Stimulated activated CD4-positive, alpha-beta T cell treated with anti-CD3 and anti-CD28 coated beads, Interleukin-12 subunit alpha, Interleukin-12 subunit beta, amount 100 ng/mL, for 48 hours (primary cell): ENCODE measurements around the gene MT1X.
"Not testable (repeated sequence)": the region's sequence is repeated elsewhere in the genome, so short reads cannot be mapped to it uniquely, and the experiment has no call there.

ENCODE experiments used
- DNase-seq, 3 donors: peaks; one replicate each; pipeline ENCODE4 v3.0.0-alpha.2; 2020; ENCODE audit warnings: low read depth in 2 of 3, low spot score in 1 of 3

Gene MT1X

DNA sequence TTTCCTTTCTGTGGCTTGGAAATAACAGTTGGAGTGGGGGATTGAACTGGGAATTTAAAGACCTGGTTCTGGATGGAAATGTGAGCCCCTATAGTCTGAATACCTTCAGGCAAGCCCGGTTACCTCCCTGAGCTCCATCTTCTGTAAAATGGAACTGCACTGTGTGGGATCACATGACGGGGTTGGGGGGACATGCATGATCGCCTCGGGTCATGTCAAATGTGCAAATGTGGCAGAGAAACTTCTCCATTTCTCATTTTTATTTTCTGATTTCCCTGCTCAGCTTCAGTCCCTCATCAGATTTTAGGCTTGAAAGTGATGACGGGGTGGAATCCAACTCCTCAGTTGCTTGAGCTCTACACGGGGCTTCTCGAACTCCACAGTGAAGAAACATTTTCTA is 29.1 kb upstream of the MT1X start:
- no peak for DNase-seq

DNA sequence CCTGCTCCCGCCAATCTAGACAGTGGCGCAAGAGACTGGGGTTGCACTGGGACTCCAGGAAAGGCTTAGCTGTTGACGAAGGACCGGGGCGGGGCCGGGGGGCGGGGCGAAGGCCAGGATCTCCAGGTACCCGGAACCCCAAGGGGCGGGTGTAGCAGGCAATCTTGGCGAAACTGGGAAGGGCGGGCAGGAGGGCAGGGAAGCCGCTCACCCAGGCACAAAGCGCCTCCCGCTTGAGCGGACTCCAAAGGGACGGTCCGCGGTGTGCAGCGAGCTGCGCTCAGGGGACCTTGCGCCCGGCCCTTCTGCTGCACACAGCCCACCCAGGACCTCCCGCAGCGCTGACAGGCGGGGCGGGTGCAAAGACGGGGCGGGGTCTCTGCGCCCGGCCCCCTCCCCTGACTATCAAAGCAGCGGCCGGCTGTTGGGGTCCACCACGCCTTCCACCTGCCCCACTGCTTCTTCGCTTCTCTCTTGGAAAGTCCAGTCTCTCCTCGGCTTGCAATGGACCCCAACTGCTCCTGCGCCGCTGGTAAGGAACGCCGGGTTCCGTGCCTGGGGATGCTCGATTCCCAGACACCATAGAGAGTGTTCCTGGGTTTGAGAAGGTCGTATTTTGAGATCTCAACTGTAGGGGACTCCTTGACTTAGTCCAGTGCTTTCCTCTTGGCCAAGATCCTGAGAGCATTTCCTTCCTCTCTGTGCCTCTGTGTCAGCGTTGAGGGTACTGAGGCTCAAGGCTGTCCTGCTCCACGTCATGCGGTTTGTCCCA is 24.5 kb upstream of the MT1X start, which contains the start of gene MT1F:
MT1F (plus strand) TSS at position 405 of the 772 bp plus-strand sequence; CDS start at position 505, 100 bp downstream.
- DNase-seq = peak in 2 of 3 donors; percentile 57 to 60

DNA sequence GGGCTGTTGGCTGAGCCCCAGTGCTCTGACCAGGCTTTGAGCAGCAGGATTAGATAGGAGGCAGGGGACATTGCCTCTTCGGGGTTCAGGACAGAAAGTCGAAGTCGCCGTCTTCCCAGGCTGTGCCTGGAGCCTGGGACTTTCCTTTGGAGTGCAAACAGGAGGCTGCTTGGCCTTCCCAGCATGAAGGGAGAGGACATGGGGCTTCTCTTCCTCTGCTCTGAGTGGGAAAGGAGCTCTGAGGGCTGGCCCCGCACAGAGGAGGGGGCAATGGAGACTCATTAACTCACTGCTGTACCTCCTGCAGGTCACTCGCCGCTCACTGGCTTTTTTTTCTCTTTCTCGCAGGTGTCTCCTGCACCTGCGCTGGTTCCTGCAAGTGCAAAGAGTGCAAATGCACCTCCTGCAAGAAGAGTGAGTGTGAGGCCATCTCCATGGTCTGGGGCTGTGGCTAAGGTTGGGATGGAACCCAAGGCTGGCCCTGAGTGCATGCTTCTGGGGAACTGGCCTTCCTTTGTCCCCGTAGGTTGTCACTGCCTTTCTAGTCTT is 23.9 kb upstream of the MT1X start:
- no peak for DNase-seq

DNA sequence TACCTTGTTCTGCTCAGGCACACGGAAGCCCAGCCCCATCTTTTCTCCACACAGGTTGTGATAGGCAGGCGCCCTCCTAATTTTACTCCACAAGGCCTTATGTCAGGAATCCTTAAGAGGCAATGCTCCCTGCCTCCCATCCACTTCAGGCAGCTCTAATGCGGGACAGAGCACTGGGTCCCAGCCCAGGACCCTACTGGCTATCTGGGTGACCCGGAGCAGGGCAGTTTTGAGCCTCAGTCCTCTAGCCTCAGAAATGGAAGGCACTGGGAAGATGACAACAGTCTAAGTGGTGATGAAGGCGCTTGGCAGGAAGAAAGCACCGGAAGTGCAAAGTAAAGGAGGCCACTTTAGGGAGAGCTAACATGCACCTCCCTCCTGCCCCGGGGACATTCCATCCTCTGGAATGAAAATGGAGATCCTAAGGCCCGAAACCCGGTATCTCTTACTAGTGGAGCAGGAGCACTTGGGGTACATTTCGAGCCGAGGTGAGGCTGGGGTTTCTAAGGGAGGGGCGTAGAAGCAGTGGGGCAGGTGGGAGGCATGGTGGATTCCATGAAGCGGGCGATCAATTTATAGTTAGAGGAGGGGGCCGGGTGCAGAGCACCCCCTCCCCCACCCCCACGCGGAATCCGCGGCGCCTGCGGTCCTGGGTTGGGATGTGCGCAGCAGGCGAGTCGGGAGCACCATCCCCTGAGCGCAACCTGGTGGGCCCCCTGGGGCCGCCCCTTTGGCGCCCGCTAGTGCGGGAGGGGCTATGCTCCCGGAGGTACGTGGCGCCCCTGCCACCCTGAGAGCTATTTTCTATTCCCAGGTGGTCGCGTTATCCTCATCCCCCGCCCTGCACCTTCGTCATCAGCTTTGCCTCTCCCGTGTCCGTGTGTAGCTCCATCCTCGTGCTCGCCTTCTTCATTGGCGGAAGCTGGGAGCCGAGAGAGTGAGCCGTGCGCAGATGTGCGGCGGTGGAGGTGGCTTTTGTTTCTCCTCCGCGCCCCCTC is 19.6 kb upstream of the MT1X start:
- no peak for DNase-seq

DNA sequence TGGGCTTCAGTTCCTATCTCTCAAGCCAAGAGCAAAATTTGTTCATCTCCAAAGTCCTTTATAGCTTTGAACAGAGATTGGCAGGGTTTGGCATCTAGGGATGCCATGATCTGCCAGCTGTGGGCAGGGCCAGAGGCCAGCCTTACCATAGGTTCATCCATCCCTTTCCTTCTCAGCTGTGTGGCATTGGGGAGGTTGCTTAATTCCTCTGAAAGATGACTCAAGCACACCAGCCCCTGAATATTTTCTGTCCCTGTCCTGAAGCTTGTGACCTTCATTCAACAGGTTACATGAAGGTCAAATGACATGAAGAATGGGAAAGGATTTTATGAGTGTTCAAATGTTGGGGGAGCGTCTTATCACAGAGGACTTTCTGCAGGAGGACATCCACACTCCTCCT is 17.8 kb upstream of the MT1X start:
- no peak for DNase-seq

DNA sequence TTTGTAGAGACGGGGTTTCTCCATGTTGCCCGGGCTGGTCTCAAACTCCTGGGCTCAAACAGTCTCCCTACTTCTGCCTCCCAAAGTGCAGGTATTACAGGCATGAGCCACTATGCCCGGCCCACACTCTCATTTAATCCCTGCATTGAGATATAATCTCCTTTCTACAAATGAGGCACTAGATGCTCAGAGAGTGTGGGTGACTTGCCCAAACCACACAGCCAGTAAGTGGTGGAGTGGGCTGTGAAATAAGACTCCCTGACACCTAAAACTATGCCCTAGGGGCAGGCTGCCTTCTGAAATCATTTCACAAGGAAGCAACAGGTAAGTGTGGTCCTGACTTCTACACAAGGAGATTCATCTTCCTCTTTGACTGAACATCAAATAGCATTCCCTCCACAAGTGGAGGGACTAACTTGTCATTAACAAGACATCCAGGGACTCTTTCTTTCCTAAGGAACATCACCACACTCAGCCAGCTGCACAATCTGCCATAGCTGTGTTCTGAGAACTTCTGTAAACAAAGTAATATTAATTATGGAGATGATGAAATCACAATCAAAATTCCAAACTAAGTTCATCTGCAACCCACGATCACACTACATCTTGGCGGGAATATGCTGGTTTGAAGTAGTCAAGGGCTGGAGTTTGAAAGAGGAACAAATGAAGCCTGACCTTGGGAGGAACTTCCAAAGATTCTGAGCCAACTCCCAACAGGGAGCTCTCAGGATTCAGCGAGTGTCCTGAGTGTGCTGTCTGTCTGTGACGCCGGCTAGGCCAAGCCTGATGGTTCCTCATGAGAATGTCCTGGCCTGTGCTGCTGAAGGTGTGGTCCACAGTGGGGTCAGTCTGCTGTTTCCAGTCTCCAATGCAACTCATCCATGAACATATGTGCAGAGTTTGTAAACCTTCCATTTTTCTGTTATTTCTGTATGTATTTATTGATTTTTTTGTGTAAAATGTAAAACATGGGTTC is 16.7 kb upstream of the MT1X start:
- DNase-seq = not testable (repeated sequence)

DNA sequence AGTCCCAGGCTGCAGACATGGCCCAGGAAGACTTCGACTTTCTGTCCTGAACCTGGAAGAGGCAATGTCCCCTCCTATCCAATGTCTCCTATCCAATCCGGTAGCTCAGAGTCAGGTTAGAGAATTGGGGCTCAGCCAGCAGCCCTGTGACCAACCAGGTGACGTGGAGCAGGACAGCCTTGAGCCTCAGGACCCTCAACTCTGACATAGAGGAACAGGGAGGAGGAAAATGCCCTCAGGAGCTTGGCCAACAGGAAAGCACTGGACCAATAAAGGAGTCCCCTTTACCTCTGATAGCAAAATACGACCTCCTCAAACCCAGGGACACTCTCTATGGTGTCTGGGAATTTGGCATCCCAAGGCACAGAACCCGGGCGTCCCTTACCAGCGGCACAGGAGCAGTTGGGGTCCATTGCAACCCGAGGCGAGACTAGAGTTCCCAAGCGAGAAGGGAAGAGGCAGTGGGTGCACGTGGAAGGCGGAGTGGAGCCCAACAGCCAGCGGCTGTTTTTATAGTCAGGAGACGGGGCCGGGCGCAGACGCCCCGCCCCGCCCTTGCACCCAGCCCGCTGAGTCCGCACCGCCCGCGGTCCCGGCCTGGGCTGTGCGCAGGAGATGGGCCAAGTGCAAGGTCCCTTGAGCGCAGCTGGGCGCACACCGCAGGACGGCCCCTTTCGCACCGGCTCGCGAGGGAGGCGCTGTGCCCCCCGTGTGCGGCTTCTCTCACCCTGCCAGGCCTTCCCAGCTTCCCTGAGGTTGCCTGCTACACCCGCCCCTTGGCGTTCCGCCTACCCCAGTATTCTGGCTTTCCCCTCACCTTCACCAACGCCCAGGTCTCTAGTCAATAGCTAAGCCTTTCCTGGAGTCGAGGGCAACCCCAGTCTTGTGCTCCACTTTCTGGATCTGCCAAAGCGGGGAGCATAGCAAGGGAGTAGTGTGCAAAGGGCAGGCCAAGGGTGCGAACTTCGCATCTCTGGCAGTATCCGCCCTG is 14.4 kb upstream of the MT1X start, which contains the start of gene MT1G:
MT1G (minus strand) TSS at position 485 of the 991 bp plus-strand sequence; CDS start at position 413, 72 bp downstream.
- DNase-seq = no peak

DNA sequence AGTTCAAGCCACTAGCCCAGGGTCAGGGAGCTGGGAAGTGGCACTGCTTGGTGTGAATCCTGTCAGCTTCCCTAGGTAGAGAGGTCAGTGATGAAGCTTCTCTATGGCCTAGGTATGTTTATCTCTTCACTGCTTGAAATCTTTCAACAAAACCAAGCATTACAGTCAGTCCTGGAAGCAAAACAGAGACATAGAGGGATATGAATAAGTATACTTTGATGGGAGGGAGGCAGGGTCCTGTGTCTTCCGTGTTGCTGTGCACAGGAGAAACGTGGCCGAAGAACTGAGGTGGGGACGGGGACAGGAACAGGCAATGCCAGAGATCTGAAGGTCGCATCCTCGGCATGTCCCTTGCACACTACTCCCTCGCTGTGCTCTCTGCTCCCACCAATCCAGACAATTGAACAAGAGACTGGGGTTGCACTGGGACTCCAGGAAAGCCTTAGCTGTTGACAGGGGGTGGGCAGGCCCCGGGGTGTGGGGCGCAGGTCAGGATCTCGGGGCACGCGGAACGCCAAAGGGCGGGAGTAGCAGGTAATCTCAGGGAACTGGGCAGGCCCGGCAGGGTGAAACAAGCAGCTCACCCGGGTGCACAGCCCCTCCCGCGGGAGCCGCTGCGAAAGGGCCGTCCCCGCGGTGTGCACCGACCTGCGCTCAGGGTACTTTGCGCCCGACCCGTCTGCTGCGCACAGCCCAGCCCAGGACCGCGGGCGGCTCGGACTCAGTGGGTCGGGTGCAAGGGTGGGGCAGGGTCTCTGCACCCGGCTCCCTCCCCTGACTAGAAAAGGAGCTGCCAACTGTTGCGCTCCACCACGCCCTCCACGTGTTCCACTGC is 13.0 kb upstream of the MT1X start, which contains the start of gene MT1H:
MT1H (plus strand) TSS at position 810 of the 835 bp plus-strand sequence. CDS start 71 bp downstream, outside the sequence.
- no peak for DNase-seq

DNA sequence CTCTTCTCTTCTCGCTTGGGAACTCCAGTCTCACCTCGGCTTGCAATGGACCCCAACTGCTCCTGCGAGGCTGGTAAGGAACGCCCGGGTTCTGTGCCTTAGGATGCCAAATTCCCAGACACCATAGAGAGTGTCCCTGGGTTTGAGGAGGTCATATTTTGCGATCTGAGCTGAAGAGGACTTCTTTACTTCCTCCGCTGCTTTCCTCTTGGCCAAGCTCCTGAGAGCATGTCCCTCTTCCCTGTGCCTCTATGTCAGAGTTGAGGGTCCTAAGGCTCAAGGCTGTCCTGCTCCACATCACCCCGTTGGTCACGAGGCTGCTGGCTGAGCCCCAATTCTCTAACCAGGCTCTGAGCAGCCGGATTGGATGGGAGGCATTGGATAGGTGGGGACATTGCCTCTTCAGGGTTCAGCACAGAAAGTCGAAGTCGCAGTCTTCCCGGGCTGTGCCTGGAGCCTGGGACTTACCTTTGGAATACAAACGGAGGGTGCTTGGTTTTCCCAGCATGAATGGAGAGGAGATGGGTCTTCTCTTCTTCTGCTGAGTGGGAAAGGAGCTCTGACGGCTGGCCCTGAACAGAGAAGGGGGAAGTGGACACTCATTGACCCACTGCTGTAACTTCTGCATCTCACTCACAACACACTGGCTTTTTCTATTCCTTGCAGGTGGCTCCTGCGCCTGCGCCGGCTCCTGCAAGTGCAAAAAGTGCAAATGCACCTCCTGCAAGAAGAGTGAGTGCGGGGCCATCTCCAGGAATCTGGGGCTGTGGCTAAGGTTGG is 12.2 kb upstream of the MT1X start:
- no peak for DNase-seq

DNA sequence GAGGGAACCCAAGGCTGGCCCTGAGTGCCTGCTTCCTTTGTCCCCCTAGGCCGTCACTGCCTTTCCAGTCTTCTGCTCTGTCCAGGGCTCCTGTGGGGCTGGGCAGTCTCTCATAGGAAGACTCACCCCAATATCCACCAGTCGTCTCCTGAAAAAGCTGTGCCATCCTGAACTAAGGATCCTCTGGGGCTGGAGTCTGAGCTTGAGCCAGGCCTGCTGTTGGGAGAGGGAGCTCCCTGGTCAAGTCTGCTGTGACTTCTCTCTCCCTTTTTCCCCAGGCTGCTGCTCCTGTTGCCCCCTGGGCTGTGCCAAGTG is 11.7 kb upstream of the MT1X start:
- DNase-seq = no peak

DNA sequence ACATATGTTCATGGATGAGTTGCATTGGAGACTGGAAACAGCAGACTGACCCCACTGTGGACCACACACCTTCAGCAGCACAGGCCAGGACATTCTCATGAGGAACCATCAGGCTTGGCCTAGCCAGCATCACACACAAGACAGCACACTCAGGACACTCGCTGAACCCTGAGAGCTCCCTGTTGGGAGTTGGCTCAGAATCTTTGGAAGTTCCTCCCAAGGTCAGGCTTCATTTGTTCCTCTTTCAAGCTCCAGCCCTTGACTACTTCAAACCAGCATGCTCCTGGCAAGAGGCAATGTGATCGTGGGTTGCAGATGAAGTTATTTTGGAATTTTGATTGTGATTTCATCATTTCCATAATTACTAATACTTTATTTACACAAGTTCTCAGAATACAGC is 10.6 kb upstream of the MT1X start:
- not testable (repeated sequence) for DNase-seq

DNA sequence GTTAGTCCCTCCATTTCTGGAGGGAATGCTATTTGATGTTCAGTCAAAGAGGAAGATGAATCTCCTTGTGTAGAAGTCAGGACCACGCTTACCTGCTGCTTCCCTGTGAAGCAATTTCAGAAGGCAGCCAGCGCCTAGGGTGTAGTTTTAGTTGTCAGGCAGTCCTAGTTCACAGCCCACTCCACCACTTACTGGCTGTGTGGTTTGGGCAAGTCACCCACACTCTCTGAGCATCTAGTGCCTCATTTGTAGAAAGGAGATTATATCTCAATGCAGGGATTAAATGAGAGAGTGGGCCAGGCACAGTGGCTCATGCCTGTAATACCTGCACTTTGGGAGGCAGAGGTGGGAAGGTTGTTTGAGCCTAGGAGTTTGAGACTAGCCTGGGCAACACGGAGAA is 10.1 kb upstream of the MT1X start:
- DNase-seq = not testable (repeated sequence)

DNA sequence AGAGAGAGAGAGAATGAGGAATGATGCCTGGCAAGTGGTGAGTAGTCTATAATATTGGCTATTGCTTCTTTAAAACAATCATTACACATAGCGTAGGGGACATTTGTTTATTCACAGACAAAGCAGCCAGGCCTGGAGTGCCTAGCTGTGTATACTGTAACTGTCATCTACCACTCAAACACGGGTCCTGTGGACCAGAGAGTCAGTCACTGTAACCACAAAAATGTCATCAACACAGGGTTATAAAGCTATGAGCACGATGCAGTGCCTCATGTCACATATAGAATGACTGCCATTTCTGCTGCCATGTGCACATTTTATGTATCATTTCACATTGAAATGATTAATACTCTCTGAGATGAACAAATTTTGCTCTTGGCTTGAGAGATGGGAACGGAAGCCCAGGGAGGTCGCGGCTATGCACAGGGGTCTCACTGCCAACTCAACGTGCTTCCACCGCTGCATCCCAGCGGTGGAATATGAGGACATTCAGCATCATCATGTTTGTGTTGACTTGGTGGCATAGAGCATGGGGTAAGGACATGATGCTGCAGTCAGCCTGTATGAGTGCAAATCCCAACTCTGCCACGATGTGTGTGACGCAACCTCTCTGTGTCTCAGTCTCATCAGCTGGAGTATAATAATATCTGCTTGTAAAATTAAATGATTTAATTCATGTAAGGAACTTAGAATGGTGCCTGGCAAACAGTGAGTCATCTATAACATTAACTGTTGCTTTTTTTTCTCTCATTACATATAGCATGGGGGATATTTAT is 9.3 kb upstream of the MT1X start:
- no peak for DNase-seq

DNA sequence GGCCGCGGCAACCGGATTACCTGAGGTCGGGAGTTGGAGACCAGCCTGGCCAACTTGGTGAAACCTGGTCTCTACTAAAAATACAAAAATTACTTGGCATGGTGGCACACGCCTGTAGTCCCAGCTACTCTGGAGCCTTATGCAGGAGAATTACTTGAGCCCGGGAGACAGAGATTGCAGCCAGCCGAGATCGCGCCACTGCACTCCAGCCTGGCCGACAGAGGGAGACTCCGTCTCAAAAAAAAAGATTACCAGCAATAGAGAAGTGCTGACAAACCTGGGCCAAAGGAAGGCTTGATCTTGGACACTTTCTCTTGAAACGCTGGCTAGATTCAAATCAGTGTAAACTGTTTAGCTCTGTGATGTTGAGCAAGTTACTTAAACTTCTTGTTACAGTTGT is 8.3 kb upstream of the MT1X start:
- no peak for DNase-seq

DNA sequence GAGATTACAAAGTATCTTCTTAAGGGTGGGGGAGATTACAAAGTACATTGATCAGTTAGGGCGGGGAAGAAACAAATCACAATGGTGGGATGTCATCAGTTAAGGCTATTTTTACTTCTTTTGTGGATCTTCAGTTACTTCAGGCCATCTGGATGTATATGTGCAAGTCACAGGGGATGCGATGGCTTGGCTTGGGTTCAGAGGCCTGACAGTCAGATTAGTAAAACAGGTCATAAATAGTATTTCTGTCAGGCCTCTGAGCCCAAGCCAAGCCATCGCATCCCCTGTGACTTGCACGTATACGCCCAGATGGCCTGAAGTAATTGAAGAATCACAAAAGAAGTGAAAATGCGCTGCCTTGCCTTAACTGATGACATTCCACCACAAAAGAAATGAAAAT is 7.7 kb upstream of the MT1X start:
- not testable (repeated sequence) for DNase-seq

DNA sequence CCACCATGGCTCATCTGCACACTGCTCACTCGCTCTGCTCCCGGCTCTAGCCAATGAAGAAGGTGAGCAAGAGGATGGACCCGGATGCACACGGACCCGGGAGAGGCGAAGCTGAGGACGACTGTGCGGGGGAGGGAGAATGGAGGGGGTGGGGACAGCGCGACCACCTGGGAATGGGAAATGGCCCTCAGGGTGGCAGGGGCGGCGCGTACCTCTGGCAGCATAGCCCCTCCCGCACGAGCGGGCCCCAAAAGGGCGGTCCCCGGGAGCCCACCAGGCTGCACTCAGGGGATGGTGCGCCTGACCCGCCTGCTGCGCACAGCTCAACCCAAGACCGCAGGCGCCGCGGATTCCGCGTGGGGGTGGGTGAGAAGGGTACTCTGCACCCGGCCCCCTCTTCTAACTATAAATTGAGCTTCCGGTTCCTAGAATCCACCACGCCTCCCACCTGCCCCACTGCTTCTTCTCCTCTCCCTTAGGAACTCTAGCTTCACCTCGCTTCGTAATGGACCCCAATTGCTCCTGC is 6.5 kb upstream of the MT1X start:
- DNase-seq = no peak
